ENCODE data around the gene TP63. TPM values are rescaled to one million over a fixed set of nuclear protein-coding genes. Genes with fewer than 3 reads are reported as not detected.

Gene TP63
- total RNA-seq, 1 donor from 2014 or later: 0.16 TPM

DNA sequence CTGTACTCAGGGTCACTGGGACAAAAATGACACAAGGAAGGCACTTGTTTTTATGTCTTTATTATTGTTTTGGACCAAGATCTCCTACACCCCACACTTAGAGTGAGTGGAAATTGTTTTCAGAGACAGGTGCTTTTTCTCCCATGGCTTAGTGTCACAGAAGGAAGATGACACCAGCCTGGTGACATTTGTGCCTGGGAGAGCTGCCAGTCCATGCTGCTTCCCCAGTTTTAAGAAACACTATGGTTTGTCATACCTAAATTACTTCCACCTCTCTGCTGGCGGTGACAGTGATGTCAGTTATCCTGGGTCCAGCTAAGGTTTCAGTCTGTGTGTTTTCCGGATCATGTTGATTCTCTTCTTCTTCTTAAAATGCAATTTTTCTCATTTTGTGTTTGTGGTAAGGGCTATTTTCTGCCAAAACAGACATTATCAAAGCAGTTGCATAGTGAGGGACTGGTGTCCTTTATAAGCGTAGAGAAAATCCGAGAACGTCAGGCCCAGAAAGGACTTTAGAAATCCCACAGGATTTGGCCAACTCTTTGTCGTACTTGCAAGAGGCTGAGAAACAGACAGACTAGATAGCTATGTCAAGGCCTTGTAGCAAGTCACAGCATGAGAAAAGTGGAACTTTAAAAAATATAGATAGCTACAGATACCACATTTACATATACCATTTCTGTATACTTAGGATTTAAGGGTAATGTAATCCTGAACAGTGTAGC is 149.5 kb downstream of the TP63 start:
- DNase-seq: no peak

DNA sequence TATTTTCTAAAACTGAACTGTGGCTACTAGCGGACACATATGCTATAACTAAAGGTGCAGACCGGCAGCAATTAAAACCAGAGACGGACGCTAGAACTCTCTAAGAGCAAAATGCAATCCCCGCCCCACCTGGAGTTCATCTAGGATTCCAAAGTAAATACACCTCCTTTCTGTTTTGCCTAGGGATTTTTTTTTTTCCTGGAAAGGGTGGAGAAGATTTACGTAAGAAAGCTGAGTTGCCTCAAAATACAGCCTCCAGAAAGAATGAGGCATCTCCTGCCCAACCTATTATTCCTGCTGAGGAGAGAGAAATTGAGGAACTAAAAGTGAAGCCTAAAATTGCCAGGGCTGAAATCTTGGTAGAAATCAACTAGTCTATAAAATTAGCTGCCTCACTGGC is 150.2 kb downstream of the TP63 start:
- no peak for DNase-seq

DNA sequence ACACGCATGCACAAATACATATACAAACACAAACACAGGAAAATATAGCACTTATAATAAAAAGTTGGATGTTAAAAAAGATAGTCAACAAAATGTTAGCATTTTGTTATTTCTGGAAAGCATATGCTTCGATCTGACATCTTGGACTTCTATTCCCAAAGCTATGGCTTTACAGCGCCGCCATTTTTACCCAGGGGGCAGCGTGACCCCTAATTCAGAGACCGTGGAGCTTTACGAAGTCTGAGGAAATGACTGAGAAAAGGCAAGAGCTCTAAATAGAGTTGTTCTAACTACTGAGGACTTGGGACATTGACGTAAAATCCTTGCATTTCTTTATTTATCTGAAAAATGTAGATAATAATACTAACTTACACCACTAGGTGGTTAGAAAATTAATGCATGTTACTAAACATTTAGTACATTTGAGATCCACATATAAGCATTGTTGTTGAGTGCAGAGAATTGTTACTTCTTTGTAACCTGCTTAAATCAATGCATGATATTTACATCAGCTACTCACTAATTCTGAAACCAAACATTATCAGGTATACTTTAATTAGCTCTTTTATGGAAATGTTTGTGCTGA is 155.4 kb downstream of the TP63 start:
- DNase-seq: no peak

DNA sequence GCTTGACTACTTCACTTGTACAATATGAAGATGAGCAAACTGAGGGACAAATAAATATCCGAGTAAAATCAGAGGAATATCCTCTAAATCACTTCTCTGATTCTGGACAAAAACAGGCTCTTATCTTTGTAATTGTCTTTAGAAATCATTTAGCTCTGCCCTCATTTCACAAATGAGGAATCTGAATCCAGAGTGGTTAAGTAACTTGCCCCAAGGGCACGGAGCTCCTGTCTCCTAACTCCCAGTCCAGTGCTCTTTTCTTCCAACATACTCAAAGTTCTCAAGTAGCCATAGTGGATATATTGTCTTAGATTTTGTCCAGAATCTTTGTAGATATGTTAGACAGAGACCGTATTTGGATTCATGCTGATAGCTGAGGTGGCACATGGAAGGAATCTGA is 156.0 kb downstream of the TP63 start:
- no peak for DNase-seq

DNA sequence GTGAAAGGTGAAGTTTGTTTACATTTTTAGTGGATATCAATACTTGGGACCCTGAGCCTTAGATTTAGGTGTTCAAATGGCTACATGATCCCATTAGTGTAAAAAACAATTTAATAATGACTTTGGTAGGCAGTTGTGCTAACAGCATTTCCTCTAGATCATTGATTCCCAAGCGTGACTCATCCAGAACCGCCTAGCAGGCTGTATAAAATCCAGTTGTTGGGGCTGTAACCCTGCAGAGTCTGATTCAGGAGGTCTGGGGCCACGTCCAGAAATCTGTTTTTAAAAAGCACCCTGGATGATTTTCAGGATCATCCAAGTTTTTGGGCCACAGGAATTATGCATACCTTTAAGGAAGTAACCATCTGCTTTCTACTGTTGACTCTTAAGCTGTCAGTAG is 156.4 kb downstream of the TP63 start:
- no peak for DNase-seq

DNA sequence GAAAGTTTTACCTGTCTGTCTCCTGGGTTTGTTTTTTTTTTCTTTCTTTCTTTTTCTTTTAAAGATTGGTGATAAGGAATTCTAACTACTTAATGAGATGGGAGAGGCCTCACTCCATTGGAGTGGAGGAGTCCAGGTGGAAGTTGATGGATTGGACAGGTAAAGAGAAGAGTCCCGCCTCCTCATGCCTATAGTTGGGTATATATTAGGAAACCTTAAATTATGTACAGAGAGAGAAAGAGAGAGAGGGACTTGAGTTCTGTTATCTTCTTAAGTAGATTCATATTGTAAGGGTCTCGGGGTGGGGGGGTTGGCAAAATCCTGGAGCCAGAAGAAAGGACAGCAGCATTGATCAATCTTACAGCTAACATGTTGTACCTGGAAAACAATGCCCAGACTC is 158.2 kb downstream of the TP63 start:
- no peak for DNase-seq

DNA sequence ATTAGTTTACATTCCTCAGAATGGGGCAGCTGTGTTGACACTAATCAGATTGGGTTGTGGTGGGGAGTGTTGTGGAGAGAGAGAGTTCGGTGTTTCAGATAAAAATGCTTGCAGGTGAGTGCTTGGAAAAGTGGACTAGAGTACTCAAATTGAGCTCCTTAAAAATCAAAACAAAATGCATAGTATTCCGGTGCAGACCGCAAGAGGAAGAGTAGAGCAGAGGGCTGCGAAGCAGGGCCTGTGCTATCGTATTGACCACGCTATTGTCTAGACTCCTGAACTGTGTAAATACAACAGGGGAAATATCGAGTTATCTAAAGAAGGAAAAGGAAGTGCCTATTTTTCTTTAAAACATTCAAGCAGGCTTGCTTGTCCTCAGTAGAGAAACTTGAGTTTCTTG is 159.5 kb downstream of the TP63 start:
- DNase-seq: no peak

DNA sequence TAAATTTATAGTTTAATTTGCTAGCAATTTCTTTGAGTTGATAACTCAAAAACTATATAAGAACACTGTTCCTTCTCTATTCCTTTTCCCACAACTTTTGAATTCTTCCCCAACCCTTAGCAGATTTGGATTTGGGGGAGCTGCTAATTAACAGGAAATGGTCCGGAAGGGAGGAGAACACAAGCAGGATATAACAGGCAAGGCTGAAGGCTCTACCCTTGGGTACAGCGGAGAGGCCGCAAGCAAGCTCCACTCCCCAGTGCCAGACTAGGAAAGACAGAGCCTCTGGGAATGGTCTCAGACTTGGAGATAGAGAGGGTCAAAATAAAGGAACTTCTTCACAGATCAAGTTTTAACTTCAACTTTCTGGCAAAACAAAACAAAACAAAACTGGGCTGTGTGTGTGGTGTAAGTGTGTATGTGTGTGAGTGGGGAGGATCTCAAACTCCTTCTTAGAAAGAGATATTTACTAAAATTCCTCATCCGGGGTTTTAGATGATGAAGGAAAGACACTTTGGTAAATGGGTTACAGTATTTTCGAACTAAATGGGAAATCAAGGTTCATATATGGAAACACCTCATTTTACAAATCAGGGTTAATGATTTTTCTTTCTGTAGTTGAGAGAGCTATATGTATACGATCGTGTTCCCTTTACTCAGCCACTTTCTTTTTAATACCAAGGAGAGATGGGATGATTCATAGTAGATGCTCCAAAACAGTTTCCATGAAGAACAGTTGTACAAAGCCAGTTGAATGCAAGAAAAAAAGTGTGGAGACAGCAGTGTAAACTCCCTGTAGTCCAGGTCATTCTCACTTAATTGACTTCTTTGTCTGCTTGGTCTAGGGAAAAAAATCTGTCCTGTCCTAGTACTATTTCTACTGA is 161.1 kb downstream of the TP63 start:
- DNase-seq: no peak

DNA sequence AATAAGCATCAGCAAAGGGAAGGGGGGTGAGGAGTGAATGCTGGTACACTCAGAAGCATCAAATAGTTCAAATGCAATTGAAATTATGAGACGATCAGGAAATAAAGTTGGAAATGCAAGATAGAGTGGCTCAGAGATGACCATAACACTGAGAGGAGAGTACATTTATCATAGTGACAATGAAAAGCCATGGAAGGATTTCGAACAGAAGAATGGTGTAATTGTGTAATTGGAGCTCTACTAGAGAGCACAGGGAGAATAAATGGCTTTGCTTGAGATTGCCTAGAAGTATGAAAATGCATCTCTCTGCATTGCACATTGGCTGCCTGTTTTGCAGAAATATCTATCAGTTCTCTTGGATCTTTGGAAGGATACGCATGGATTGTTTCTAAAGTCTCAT is 163.3 kb downstream of the TP63 start:
- DNase-seq: no peak

DNA sequence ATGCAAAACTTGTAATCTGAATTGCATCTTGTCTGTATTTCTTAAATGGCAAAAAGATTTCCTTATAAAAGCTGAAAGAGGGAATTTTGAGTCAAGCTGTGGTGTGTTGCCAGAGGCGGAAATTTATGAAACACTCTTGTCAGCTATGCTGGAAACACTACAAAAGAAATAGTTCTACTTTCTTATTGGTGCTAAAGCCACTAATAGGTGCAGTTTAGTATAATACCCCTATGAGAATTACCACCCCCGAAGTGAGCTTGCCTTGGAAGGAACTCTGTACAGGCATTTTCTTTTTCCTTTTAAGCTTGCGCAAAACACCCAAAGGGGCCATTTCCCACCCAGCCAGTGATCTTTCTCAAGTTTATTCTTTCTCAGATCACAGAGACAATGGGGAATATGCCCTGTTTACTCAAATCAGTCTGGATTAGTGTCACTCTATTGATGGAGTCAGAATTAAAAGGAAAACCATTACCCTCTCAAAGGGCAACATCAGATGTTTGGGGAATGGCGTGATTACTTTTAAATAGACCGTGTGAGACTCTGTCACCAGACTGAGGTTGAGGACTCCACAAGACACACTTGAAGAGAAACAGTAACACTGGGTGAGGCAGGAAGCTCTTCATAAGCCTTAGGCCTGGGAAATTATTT is 166.0 kb downstream of the TP63 start:
- DNase-seq: no peak

DNA sequence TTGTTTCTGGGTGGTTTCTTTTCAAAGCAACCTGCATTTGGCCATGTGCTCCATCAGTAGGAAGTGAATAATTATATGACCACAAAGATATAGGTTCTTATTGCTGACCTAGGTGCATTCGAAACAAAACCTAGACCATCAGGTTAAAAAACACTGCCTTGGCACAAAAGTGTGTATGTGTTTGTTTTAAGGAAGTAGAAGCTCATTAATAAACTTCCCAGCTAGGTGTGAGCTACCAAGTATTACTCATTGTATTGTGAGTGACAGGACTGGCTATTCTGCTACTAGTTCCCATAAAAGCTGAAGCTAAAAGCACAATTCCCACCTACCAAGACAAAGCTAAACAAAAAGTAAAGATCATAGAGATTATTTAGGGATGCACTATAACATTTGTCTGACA is 168.2 kb downstream of the TP63 start:
- DNase-seq: no peak

DNA sequence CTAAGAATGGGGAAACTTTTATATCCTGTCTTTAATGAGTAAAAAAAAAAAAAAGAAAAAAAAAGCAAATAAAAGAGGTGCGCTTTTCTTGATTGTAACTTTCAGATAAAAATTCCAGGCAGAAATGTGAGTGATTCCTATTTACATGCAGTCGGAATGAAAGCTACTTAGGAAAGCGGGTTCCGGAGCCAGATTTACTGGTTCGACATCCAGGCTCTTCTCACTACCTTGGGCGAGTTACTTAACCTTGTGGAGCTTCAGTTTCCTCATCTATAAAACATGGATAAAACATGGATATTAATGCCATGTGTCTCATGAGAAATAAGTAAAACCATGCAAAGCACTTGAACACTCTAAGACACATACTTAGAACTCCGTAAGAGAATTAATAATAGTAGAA is 169.2 kb downstream of the TP63 start:
- no peak for DNase-seq

DNA sequence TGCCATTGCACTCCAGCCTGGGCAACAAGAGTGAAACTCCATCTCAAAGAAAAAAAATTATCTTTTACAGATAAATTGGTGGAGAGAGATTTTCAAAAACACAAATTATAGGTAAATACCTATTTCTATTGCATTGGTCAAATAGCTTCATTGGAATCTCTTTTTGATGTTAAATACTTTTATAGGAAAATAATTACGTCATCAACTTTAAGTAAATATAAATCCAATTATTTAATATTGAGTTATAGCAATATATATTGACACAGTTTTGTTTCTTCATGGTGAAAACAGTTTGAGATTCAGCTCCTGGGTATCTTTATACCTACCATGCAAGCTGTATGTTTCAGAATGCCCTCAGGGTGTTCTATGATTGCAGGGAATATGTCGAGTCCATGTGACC is 172.1 kb downstream of the TP63 start:
- DNase-seq: no peak

DNA sequence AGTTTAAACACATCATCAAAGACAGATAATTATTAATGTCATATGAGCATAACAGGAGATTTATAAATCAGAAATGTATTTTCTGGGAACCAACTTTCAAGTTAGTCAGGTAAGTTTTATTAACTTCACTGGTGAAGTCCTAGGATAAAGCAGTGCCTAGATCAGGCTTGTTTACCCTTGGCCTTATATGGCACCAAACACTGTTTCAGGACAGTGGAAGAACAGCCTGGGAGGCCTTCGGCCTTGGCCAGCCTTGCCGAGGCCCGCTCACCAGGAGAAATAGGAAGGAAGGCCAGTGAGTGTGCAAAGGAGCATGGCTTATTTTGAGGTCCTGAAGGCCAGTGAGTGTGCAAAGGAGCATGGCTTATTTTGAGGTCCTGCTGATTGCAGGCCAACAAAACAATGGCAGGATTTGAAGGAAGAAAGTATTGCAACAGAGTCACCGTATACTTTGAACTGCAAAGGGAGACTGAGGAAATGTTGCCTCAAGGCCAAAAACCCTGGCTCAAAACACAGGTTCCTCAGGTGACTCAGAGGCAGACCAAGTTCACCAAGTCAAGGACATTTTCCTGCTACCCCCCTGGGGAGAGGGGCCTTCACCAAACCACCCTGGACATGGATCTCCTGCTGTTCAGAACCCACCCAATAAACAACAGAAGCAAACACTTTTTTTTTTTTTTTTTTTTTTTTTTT is 174.3 kb downstream of the TP63 start:
- DNase-seq: no peak

DNA sequence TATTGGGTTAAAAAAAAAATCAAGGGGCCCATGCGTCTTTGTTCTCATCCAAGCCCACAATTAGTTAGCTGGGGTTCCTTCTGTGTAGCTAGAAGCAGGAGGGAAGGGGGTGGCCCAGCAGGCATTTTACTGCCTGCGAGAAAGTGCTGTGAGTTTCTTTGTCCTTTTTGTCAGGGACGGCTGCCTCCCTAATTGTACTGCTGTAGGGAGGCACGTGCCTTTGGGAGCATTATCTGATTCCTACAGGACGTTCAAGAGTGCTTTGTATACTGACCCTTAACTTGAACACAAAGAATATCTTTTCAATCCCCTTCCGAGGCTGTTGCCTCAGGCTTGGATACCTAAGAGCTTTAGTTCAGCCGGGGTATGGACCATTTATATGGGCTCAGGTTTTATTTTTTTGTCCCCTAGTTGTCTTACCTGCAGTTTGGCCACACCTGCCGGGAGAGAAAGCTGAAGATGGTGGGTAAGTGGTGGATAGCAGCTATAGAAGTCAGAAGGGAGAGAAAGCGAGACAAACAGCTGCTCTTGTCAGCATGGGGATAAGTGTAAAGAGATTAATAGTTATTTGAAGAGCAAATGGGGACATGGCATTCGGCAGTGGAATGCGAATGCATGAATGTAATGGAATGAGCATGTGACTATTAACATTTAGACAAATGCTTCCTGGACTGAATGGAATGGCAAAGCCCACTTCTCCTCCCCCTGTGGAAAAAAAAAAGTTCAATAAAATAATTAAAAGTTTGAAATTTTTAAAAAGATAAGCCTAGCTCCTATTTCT is 175.2 kb downstream of the TP63 start:
- DNase-seq: no peak

DNA sequence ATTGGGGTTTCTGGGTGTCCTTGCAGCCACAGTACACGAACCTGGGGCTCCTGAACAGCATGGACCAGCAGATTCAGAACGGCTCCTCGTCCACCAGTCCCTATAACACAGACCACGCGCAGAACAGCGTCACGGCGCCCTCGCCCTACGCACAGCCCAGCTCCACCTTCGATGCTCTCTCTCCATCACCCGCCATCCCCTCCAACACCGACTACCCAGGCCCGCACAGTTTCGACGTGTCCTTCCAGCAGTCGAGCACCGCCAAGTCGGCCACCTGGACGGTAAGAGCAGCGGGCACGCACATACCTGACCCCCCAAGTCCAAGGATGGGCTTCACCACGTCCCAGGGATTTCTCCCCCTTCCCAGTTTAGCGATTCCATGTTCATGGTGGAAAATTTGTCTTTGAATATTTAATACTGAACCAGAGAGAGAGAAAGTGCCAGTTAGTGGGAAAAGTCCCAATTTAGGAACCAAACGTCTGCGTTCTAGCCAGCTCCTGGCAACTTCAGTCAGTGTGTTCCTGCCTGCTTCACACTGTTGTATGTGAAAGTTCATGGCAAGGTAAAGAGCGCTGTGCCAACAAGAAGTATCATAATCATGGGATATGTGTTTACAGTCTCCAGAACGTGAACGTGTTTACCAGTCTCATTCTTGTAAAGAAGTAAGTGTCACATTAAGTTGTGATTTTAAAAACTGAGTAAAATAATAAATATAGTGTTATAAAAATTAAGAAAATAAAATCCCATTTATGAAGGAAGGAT is 177.2 kb downstream of the TP63 start:
- no peak for DNase-seq

DNA sequence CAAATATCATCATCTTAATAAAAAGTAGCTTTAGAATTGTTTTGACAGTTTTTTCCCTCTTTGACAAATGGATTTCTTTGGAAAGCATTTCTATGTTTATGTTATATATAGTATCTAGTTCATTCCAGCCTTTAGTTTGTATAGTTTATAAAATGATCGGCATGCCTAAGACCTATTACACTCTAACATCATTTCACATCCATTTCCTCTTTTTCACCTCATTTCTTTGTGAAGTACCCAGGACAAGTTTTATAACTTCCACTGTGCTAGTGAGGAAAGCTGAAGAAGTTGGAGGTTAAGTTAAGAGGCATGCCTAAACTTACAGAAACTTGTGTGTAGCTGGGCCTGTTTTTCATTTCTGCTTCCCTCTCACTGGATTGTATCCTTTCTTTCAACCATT is 178.4 kb downstream of the TP63 start:
- no peak for DNase-seq

DNA sequence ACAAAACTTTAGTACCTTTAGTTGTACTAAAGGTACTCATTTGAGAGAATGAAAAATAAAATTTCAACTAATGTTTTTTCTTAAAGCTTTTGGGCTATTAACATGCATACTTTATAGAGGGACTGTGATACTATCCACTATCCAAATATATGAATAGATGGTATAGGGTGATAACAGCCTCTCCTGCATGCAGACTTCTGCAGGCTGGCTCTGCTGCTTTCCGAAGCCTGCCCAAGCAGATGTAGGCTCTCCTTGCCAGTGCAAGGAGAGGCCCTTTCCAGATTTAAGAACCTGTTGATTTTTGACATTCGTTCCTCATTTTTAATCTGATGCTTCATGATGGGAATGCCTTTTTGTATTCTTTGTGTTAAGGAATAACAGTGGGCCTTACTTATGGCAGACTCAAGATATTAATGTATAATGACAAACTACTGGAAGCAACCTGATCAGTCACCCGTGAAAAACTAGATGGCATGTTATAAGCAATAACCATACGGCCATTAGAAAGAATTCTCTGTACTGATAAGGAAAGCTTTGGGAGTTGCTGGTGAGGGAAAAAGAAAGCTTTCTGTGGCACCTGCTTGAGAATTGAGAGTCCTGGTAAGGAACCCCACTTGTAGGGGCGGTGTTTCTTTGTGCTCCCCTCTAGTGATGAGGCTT is 181.7 kb downstream of the TP63 start:
- no peak for DNase-seq

DNA sequence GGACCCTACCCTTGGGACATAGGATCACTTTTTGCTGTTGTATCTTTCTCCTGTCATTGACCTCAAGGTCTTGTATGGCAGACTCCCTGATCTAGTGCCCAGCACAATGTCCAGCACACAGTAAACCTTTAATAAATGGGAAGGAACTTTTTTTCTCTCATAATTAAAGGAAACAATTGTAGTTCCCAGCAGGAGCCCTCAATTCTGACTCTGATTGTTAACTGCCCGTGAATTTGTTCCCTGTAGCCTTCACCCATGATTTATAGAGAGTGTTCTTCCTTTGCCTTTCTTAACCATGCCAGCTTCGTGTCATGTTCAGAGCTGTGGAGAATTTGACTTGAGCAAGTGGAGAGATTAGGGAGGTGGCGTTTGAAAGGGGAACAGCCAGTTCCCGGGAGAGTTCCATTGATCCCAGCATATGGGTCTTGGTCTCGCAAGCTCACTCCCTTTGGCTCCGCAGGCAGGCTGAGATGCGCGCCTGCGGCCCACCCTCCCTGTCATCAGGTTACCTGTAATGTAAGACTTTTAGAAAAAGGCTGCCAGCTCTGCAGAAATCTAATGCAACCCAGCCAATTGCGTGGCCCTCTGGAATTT is 182.6 kb downstream of the TP63 start:
- DNase-seq: no peak

DNA sequence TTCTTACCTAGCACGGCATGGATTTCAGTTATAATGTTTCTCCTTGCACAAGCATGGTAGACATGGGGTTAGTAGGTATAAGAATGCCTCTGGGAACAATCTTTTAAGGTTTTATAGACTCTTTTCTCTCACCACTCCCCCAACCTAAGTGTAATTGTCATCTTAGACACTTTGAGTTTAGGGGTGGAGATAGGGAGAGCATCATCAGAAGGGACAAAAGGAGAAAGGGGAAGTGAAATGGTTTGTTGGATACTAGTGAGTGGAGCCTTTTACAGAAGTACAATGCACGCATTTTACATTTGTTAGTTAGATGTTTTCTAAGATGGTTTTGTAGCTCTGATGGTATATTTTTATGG is 189.2 kb downstream of the TP63 start:
- no peak for DNase-seq

All from occipital lobe (tissue), 2 donors.